GM12878 (cell line): ENCODE measurements around the gene SETMAR. TPM values are rescaled to one million over a fixed set of nuclear protein-coding genes. Genes with fewer than 3 reads are reported as not detected.

Source experiments
- ATAC-seq: fragments of 200-7000 bp; cut with Tn5 transposase; 3 replicates; pipeline ENCODE4 v1.9.1; 2020; ENCODE audit warnings: mild to moderate bottlenecking, moderate library complexity
- BruUV-seq: library from RNA; stranded (reverse); fragments of 400-500 nt; replicated peaks from 2 replicates; lab custom pipeline; 2021; lab: Mats Ljungman, UMichigan
- CTCF ChIA-PET: fragments of 300-600 bp; sonication (Branson Sonifier 250); formaldehyde crosslinking; extraction: SDS; loops from one replicate; lab custom pipeline; 2021; ENCODE audit warnings: inconsistent platforms; lab: Yijun Ruan, JAX
- POLR2A ChIA-PET: fragments of 350-600 bp; formaldehyde crosslinking; extraction: SDS; loops from one replicate; lab custom pipeline; 2021; ENCODE audit warnings: inconsistent platforms; lab: Charles Lee
- RAD21 ChIA-PET: fragments of 300-600 bp; sonication (Branson Sonifier 250); formaldehyde crosslinking; loops from one replicate; lab custom pipeline; 2023; ENCODE audit warnings: antibody characterized with exemption; ENCODE audit not compliant: unreplicated experiment; lab: Charles Lee
- SMC1A ChIA-PET: fragments of 300-600 bp; sonication (Branson Sonifier 250); formaldehyde crosslinking; loops from one replicate; lab custom pipeline; 2023; ENCODE audit not compliant: unreplicated experiment, uncharacterized antibody; lab: Charles Lee
- DNase-seq: peaks from one replicate; pipeline ENCODE4 v3.0.0-alpha.2; 2011; ENCODE audit warnings: low read depth, low spot score
- FAIRE-seq: peaks from 3 replicates; lab custom pipeline; 2011; peaks lifted over from hg19 to GRCh38; lab: Jason Lieb, UNC
- H2AFZ ChIP-seq: 2 replicates; pipeline ENCODE4 v1.6.0; 2011; ENCODE audit warnings: low read depth, low read length, control low read depth; ENCODE audit not compliant: control insufficient read depth
- H3K27ac ChIP-seq: 2 replicates; pipeline ENCODE4 v1.5.1; 2011; ENCODE audit warnings: control low read depth; ENCODE audit not compliant: control insufficient read depth, insufficient read depth
- H3K27me3 ChIP-seq, 2 experiments: replicated peaks in 1 of 2; 2 replicates each; pipeline versions ENCODE4 v1.6.0 to v1.6.1; 2011; ENCODE audit warnings: low read length in 1 of 2; ENCODE audit not compliant: control insufficient read depth in 2 of 2, insufficient read depth in 2 of 2
- H3K36me3 ChIP-seq, 2 experiments: 2 replicates each; pipeline ENCODE4 v1.5.1; 2011; ENCODE audit warnings: low read length in 1 of 2; ENCODE audit not compliant: control insufficient read depth in 2 of 2, insufficient read depth in 2 of 2
- H3K4me1 ChIP-seq: 2 replicates; pipeline ENCODE4 v1.6.1; 2011; ENCODE audit warnings: mild to moderate bottlenecking, low read length, moderate library complexity, mixed read lengths; ENCODE audit not compliant: control insufficient read depth, insufficient read depth
- H3K4me2 ChIP-seq: 2 replicates; pipeline ENCODE4 v1.6.0; 2011; ENCODE audit warnings: control low read depth; ENCODE audit not compliant: control insufficient read depth, insufficient read depth
- H3K4me3 ChIP-seq: fragments of 200-600 bp; sonication (generic); 2 replicates; pipeline ENCODE4 v1.5.1; 2016
- H3K79me2 ChIP-seq: 2 replicates; pipeline ENCODE4 v1.6.0; 2011; ENCODE audit warnings: low read length; ENCODE audit not compliant: control insufficient read depth, insufficient read depth
- H3K9ac ChIP-seq: 2 replicates; pipeline ENCODE4 v1.8.0; 2011; ENCODE audit warnings: low read length, control low read depth, mixed read lengths; ENCODE audit not compliant: control insufficient read depth, insufficient read depth
- H3K9me3 ChIP-seq: replicated peaks from 3 replicates; pipeline ENCODE4 v1.5.1; 2011; ENCODE audit warnings: mild to moderate bottlenecking, low read length; ENCODE audit not compliant: control insufficient read depth, insufficient read depth
- H4K20me1 ChIP-seq: 2 replicates; pipeline ENCODE4 v1.6.0; 2011; ENCODE audit not compliant: control insufficient read depth, insufficient read depth
- CBFB ChIP-seq: IDR thresholded peaks from 2 replicates; pipeline ENCODE4 v1.6.1; 2016; ENCODE audit warnings: antibody characterized with exemption, low read depth
- CEBPB ChIP-seq, 2 experiments: fragments of 150-350 bp in 1 of 2; IDR thresholded peaks; 2 replicates each; pipeline ENCODE4 v1.6.1; 2012 to 2014; ENCODE audit warnings: low read depth in 2 of 2, low read length in 2 of 2, borderline replicate concordance in 1 of 2, inconsistent platforms in 1 of 2
- CHD2 ChIP-seq: IDR thresholded peaks from 2 replicates; pipeline ENCODE4 v1.6.1; 2011; ENCODE audit warnings: low read depth, low read length, improper control_type of control experiment, borderline replicate concordance
- CREM ChIP-seq: IDR thresholded peaks from 2 replicates; pipeline ENCODE4 v1.6.1; 2014; ENCODE audit warnings: antibody characterized with exemption, low read depth
- E2F4 ChIP-seq: IDR thresholded peaks from 2 replicates; pipeline ENCODE4 v1.6.1; 2012; ENCODE audit warnings: low read depth, low read length, improper control_type of control experiment
- E4F1 ChIP-seq: fragments of 450-650 bp; IDR thresholded peaks from 2 replicates; pipeline ENCODE4 v1.6.1; 2018; ENCODE audit warnings: borderline replicate concordance, mild to moderate bottlenecking; ENCODE audit not compliant: partially characterized antibody
- ETV6 ChIP-seq, 2 experiments: fragments of 450-650 bp in 1 of 2; IDR thresholded peaks in 1 of 2; conservative IDR thresholded peaks in 1 of 2; 2 replicates each; pipeline ENCODE4 v1.6.1; 2014; ENCODE audit warnings: antibody characterized with exemption in 1 of 2, borderline replicate concordance in 1 of 2, low read depth in 1 of 2, mild to moderate bottlenecking in 1 of 2, moderate library complexity in 1 of 2
- HDAC6 ChIP-seq: fragments of 200-600 bp; sonication (generic); IDR thresholded peaks from one replicate; pipeline ENCODE4 v1.8.0; 2017; ENCODE audit warnings: antibody characterized with exemption; ENCODE audit not compliant: unreplicated experiment
- HSF1 ChIP-seq: fragments of 150-350 bp; IDR thresholded peaks from 2 replicates; pipeline ENCODE4 v1.6.1; 2014; ENCODE audit warnings: mild to moderate bottlenecking, low read depth, low read length
- JUND ChIP-seq: IDR thresholded peaks from 2 replicates; pipeline ENCODE4 v1.6.1; 2012; ENCODE audit warnings: low read depth, mild to moderate bottlenecking, low read length, improper control_type of control experiment, moderate library complexity
- NFYB ChIP-seq: IDR thresholded peaks from 2 replicates; pipeline ENCODE4 v1.6.1; 2011; ENCODE audit warnings: low read depth, mild to moderate bottlenecking, low read length, improper control_type of control experiment, moderate library complexity; ENCODE audit not compliant: insufficient read depth
- RB1 ChIP-seq: fragments of 450-650 bp; formaldehyde crosslinking; IDR thresholded peaks from 2 replicates; pipeline ENCODE4 v1.6.1; 2017; ENCODE audit warnings: mild to moderate bottlenecking, borderline replicate concordance
- SPI1 ChIP-seq: IDR thresholded peaks from 2 replicates; pipeline ENCODE4 v1.6.1; 2011; ENCODE audit warnings: low read depth, mild to moderate bottlenecking, low read length, moderate library complexity, borderline replicate concordance; ENCODE audit not compliant: insufficient read depth
- SREBF1 ChIP-seq: IDR thresholded peaks from 2 replicates; pipeline ENCODE4 v1.6.1; 2012; ENCODE audit warnings: mild to moderate bottlenecking, low read length
- YBX1 ChIP-seq: fragments of 450-650 bp; IDR thresholded peaks from 2 replicates; pipeline ENCODE4 v1.6.1; 2016; ENCODE audit warnings: antibody characterized with exemption
- WGBS: methylation state at CpG from one replicate; pipeline ENCODE4 v1.1.6; 2016; ENCODE audit warnings: low lambda C conversion rate; ENCODE audit not compliant: insufficient replicate concordance, insufficient coverage; ENCODE audit errors: missing lambda C conversion rate; 5-methylcytosine and 5-hydroxymethylcytosine counted together
- in situ Hi-C: fragments of 300-500 bp; cut with MboI; formaldehyde crosslinking; loops from 9 replicates; pipeline ENCODE4 v1.14.3; 2018; ENCODE audit warnings: mixed read lengths
- intact Hi-C: fragments of 100-400 bp; cut with micrococcal nuclease; formaldehyde crosslinking; loops from one replicate; pipeline ENCODE4 v1.14.2; 2022; ENCODE audit not compliant: unreplicated experiment
- polyA plus RNA-seq, 11 experiments: library from polyadenylated mRNA; depleted of rRNA in 4 of 11; unstranded in 6 of 11; stranded (reverse) in 5 of 11; fragments of >200 nt; fragmentation: Nextera tagmentation in 4 of 11; fragmentation: Illumina TruSeq in 1 of 11; extraction: Ambion mirVana in 4 of 11; extraction: Trizol in 1 of 11; gene quantifications; 1 replicate in 1 of 11; 2 replicates in 10 of 11; pipeline versions ENCODE4 v1.2.1 to v1.2.3, GENCODE V29; 2011 to 2016; ENCODE audit warnings: inconsistent platforms in 2 of 11, missing spikeins in 2 of 11, low read depth in 1 of 11
- total RNA-seq, 4 experiments: library from RNA; depleted of rRNA in 3 of 4; stranded (reverse); fragments of >200 nt in 3 of 4; fragmentation: Illumina TruSeq in 1 of 4; extraction: Trizol in 1 of 4; gene quantifications; 2 replicates each; pipeline versions ENCODE4 v1.2.1 to v1.2.3, GENCODE V29; 2013 to 2021

The SETMAR gene
- total and polyA plus RNA-seq, 10 of the 15 experiments (the other 5 are each of a cell fraction or from before 2014, with no cell fraction given), result 7.1 to 25.1 (median 20.3) TPM

- Histone ChIP-seq H3K9ac (no peak overlapping the region), H3K79me2 (no peaks in the 10 kb centered on the region), H3K4me2 (no peak overlapping the region), H3K27ac (no peak overlapping the region), H2AFZ (no peak overlapping the region), H3K27me3 (no peaks in the 10 kb centered on the region), H3K4me1 (no peaks in the 10 kb centered on the region), H3K36me3 (no peaks in the 10 kb centered on the region), H3K9me3 (peaks cover 2% of the 10 kb centered on the region; the same call in 2 of the 3 replicates), H3K4me3 (no peak overlapping the region), H4K20me1 (no peaks in the 10 kb centered on the region)
- no peak for FAIRE-seq
- ChIA-PET SMC1A (no interaction called here), CTCF (interaction anchor here (0.8 to 1.3 kb wide), 3 partner anchors 18 to 463 kb away, joined by 3 read pairs; no protein-coding TSS in a partner anchor), RAD21 (no interaction called here), POLR2A (no interaction called here)
- TF ChIP-seq CHD2, result no peak
- TF ChIP-seq E4F1, result no peak
- no peak for TF ChIP-seq JUND
- TF ChIP-seq CREM, result no peak
- no peak for TF ChIP-seq SPI1
- TF ChIP-seq ETV6 (conservative IDR thresholded peaks at IDR 0.05 in 1 of 2, IDR thresholded peaks at IDR 0.05 in 1 of 2; ENCODE audit: borderline replicate concordance in 1 of 2, low read depth in 1 of 2), result no peak
- no peak for TF ChIP-seq CBFB
- no peak for TF ChIP-seq NFYB
- TF ChIP-seq RB1, result no peak
- no peak for TF ChIP-seq SREBF1
- no peak for TF ChIP-seq HSF1
- no peak for TF ChIP-seq E2F4
- no peak for TF ChIP-seq YBX1
- TF ChIP-seq HDAC6, result no peak
- TF ChIP-seq CEBPB (IDR thresholded peaks at IDR 0.05; ENCODE audit: borderline replicate concordance in 1 of 2, low read depth in 2 of 2, low read length in 2 of 2), result no peak
- WGBS, result 48% methylated on average over 3 of the region's 3 CpGs
- in situ Hi-C loops (no loop called here), intact Hi-C loops (no loop called here)
- no peak for ATAC-seq
- DNase-seq, result no peak
- no TSS peak for BruUV-seq
These were observed 29.8 kb downstream of the SETMAR start for GRCh38 chr3:4332991-4333390.
